HepG2 (cell line): ENCODE results near the gene AMHR2. TPM values are rescaled to one million over a fixed set of nuclear protein-coding genes. Genes with fewer than 3 reads are reported as not detected.

ENCODE experiments used
- ATAC-seq: fragments of 200-7000 bp; cut with Tn5 transposase; 3 replicates; pipeline ENCODE4 v1.9.1; 2020; ENCODE audit warnings: mild to moderate bottlenecking, moderate library complexity
- BruUV-seq: library from RNA; stranded (reverse); fragments of 400-500 nt; replicated peaks from 2 replicates; lab custom pipeline; 2021; lab: Mats Ljungman, UMichigan
- CTCF ChIA-PET: fragments of 300-600 bp; formaldehyde crosslinking; extraction: SDS; loops from one replicate; lab custom pipeline; 2021; ENCODE audit warnings: low total read pairs, inconsistent platforms, low intra/inter-chr PET ratio; lab: Yijun Ruan, JAX
- POLR2A ChIA-PET: fragments of 350-600 bp; sonication (Branson Sonifier 250); formaldehyde crosslinking; loops from one replicate; lab custom pipeline; 2020; ENCODE audit warnings: antibody characterized with exemption, inconsistent platforms; lab: Yijun Ruan, JAX
- DNase-seq: peaks from one replicate; pipeline ENCODE4 v3.0.0-alpha.2; 2015; ENCODE audit warnings: low spot score
- FAIRE-seq: peaks from 3 replicates; lab custom pipeline; 2011; peaks lifted over from hg19 to GRCh38; lab: Jason Lieb, UNC
- H2AFZ ChIP-seq: one replicate; pipeline ENCODE4 v1.6.1; 2011; ENCODE audit warnings: low read length, inconsistent platforms
- H3K27ac ChIP-seq: fragments of 300-600 bp; 3 replicates; pipeline ENCODE4 v1.8.0; 2011; ENCODE audit warnings: mixed run types, mild to moderate bottlenecking, mixed read lengths, low read length, inconsistent platforms; ENCODE audit not compliant: insufficient read depth; ENCODE audit errors: extremely low read length
- H3K27me3 ChIP-seq, 2 experiments: fragments of 200-600 bp in 1 of 2; 2 replicates in 1 of 2; 3 replicates in 1 of 2; pipeline versions ENCODE4 v1.6.0 to v1.8.0; 2011; ENCODE audit warnings: low read length in 2 of 2, mild to moderate bottlenecking in 2 of 2, moderate library complexity in 2 of 2, inconsistent platforms in 1 of 2; ENCODE audit not compliant: insufficient read depth in 2 of 2, control insufficient read depth in 1 of 2
- H3K36me3 ChIP-seq, 2 experiments: fragments of 200-600 bp in 1 of 2; replicated peaks in 1 of 2; 2 replicates in 1 of 2; 3 replicates in 1 of 2; pipeline versions ENCODE4 v1.5.1 to v1.8.0; 2011; ENCODE audit warnings: low read length in 2 of 2, inconsistent platforms in 1 of 2; ENCODE audit not compliant: insufficient read depth in 2 of 2, control insufficient read depth in 1 of 2
- H3K4me1 ChIP-seq: 2 replicates; pipeline ENCODE4 v1.5.1; 2012; ENCODE audit warnings: low read length, inconsistent platforms; ENCODE audit not compliant: insufficient read depth
- H3K4me2 ChIP-seq: 2 replicates; pipeline ENCODE4 v1.6.0; 2011; ENCODE audit warnings: low read depth, low read length, inconsistent platforms
- H3K4me3 ChIP-seq, 3 experiments: fragments of 200-600 bp in 1 of 3; sonication (generic), shearing (Covaris generic) in 1 of 3; replicated peaks in 1 of 3; 2 replicates each; pipeline ENCODE4 v1.5.1; 2011 to 2016; ENCODE audit warnings: low read length in 3 of 3, inconsistent platforms in 2 of 3, low read depth in 2 of 3, mild to moderate bottlenecking in 2 of 3, control low read depth in 1 of 3, mixed read lengths in 1 of 3; ENCODE audit not compliant: insufficient read depth in 1 of 3
- H3K79me2 ChIP-seq: one replicate; pipeline ENCODE4 v1.6.1; 2011; ENCODE audit warnings: low read length, inconsistent platforms; ENCODE audit not compliant: insufficient read depth
- H3K9ac ChIP-seq: 2 replicates; pipeline ENCODE4 v1.6.0; 2011; ENCODE audit warnings: mild to moderate bottlenecking, low read depth, low read length, inconsistent platforms; ENCODE audit not compliant: insufficient read depth
- H3K9me3 ChIP-seq: 2 replicates; pipeline ENCODE4 v1.5.1; 2012; ENCODE audit warnings: mild to moderate bottlenecking, low read length
- H4K20me1 ChIP-seq: 2 replicates; pipeline ENCODE4 v1.6.0; 2011; ENCODE audit warnings: inconsistent platforms, mild to moderate bottlenecking, low read length, moderate library complexity; ENCODE audit not compliant: insufficient read depth
- AGO1 ChIP-seq: fragments of 200-400 bp; formaldehyde crosslinking; IDR thresholded peaks from 2 replicates; pipeline ENCODE4 v1.6.1; 2017; ENCODE audit warnings: mild to moderate bottlenecking, low read depth, low read length, moderate library complexity; ENCODE audit not compliant: poor library complexity, severe bottlenecking
- ASH2L ChIP-seq: fragments of 300-600, 200-600 bp; sonication (generic); IDR thresholded peaks from 2 replicates; pipeline ENCODE4 v1.7.0; 2017; ENCODE audit warnings: low read depth, mild to moderate bottlenecking, moderate library complexity, mixed read lengths, low read length; ENCODE audit not compliant: insufficient read length
- FOSL1 ChIP-seq: sonication (generic); formaldehyde crosslinking; IDR thresholded peaks from 2 replicates; pipeline ENCODE4 v1.9.0; 2021; ENCODE audit warnings: missing genetic modification reagents, borderline replicate concordance
- HNRNPL ChIP-seq: fragments of 200-400 bp; formaldehyde crosslinking; IDR thresholded peaks from 2 replicates; pipeline ENCODE4 v1.6.1; 2017; ENCODE audit warnings: mild to moderate bottlenecking, low read depth, low read length
- KLF9 ChIP-seq: IDR thresholded peaks from 2 replicates; pipeline ENCODE4 v1.6.1; 2016; ENCODE audit warnings: low read depth
- PHF8 ChIP-seq: sonication (generic); formaldehyde crosslinking; IDR thresholded peaks from 2 replicates; pipeline ENCODE4 v1.5.0; 2020; ENCODE audit warnings: missing genetic modification reagents
- SMAD9 ChIP-seq: sonication (generic); formaldehyde crosslinking; IDR thresholded peaks from 2 replicates; pipeline ENCODE4 v1.5.1; 2020; ENCODE audit warnings: mild to moderate bottlenecking, missing genetic modification reagents
- SRSF9 ChIP-seq: fragments of 200-400 bp; formaldehyde crosslinking; IDR thresholded peaks from 2 replicates; pipeline ENCODE4 v1.6.1; 2018; ENCODE audit warnings: borderline replicate concordance, mild to moderate bottlenecking, low read depth, low read length; ENCODE audit not compliant: insufficient read depth, poor library complexity, severe bottlenecking
- TAF15 ChIP-seq: fragments of 200-400 bp; formaldehyde crosslinking; IDR thresholded peaks from one replicate; pipeline ENCODE4 v1.6.1; 2018; ENCODE audit warnings: mild to moderate bottlenecking, low read depth, low read length; ENCODE audit not compliant: poor library complexity, severe bottlenecking
- THAP11 ChIP-seq: IDR thresholded peaks from 2 replicates; pipeline ENCODE4 v1.6.1; 2016; ENCODE audit warnings: missing biosample characterization, missing genetic modification reagents
- ZNF253 ChIP-seq: sonication (generic); formaldehyde crosslinking; IDR thresholded peaks from 2 replicates; pipeline ENCODE4 v1.8.0; 2022; ENCODE audit warnings: mild to moderate bottlenecking, missing genetic modification reagents, borderline replicate concordance
- ZNF546 ChIP-seq: sonication (generic); formaldehyde crosslinking; conservative IDR thresholded peaks from 2 replicates; pipeline ENCODE4 v1.8.1; 2023; ENCODE audit warnings: mild to moderate bottlenecking, missing genetic modification reagents
- WGBS: methylation state at CpG from one replicate; pipeline ENCODE4 v1.1.6; 2017; ENCODE audit warnings: low lambda C conversion rate; 5-methylcytosine and 5-hydroxymethylcytosine counted together
- in situ Hi-C: cut with HindIII; loops from 2 replicates; pipeline ENCODE4 v1.10.0; 2017; ENCODE audit warnings: low pct_unique_long_range_greater_than_20kb; ENCODE audit not compliant: extremely low pct_ligation_motif_present
- intact Hi-C: fragments of 100-400 bp; cut with micrococcal nuclease; formaldehyde crosslinking; loops from one replicate; pipeline ENCODE4 v1.10.0; 2022; ENCODE audit not compliant: unreplicated experiment
- polyA plus RNA-seq, 8 experiments: library from polyadenylated mRNA; depleted of rRNA in 3 of 8; stranded (reverse) in 7 of 8; unstranded in 1 of 8; fragments of >200 nt; fragmentation: Illumina TruSeq in 4 of 8; extraction: Trizol in 4 of 8; gene quantifications; 2 replicates each; pipeline versions ENCODE4 v1.2.1 to v1.2.3, GENCODE V29; 2011 to 2016; ENCODE audit warnings: low read depth in 4 of 8, missing spikeins in 1 of 8, mixed read lengths in 1 of 8; ENCODE audit not compliant: insufficient read depth in 1 of 8
- total RNA-seq, 5 experiments: library from RNA; depleted of rRNA; stranded (reverse); fragments of >200 nt; fragmentation: Illumina TruSeq; extraction: Trizol; gene quantifications; 2 replicates each; pipeline ENCODE4 v1.2.3, GENCODE V29; 2016; ENCODE audit warnings: low read depth in 1 of 5
- TF ChIP-seq, protein P1 (sequence below): sonication (generic); formaldehyde crosslinking; IDR thresholded peaks from 2 replicates; pipeline ENCODE4 v1.9.0; 2021; ENCODE audit warnings: missing genetic modification reagents, mild to moderate bottlenecking, borderline replicate concordance
- TF ChIP-seq, protein P2 (sequence below): sonication (generic); formaldehyde crosslinking; conservative IDR thresholded peaks from 2 replicates; pipeline ENCODE4 v1.4.0; 2020; ENCODE audit warnings: mild to moderate bottlenecking, missing genetic modification reagents, moderate library complexity
- TF ChIP-seq, protein P3 (sequence below): sonication (generic); formaldehyde crosslinking; IDR thresholded peaks from 2 replicates; pipeline ENCODE4 v1.5.1; 2020; ENCODE audit warnings: mild to moderate bottlenecking, missing genetic modification reagents, moderate library complexity

Gene AMHR2
- total and polyA plus RNA-seq, 2 of the 13 experiments (the other 11 are each of a cell fraction or from before 2014, with no cell fraction given): 0.24 to 0.58 TPM

DNA sequence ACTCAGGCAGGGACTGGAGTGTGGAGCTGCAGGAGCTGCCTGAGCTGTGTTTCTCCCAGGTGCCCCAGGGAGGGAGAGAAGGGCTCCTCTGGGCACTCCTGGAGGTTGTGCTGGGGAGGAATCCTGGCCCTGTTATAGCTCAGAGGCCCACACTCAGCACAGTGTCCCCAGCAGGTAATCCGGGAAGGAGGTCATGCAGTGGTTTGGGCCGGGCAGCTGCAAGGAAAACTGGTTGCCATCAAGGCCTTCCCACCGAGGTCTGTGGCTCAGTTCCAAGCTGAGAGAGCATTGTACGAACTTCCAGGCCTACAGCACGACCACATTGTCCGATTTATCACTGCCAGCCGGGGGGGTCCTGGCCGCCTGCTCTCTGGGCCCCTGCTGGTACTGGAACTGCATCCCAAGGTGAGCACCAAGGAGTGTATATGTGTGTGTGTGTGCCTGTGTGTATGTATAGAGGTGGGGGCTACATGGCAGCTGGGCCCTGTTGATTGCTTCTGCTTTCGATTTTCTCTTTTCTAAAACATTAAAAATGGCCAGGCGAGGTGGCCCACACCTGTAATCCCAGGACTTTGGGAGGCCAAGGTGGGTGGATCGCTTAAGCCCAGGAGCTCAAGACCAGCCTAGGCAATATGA, 2.0 kb downstream of the AMHR2 start:
- WGBS: 52% methylated on average over 6 of the region's 11 CpGs
- in situ Hi-C loops: no loop called here
- Histone ChIP-seq H3K9ac (peak overlapping the region; percentile 61), H3K36me3 (no peaks in the 10 kb centered on the region), H3K4me1 (peaks cover 54% of the 10 kb centered on the region), H3K4me2 (peak overlapping the region; percentile 67), H3K9me3 (no peaks in the 10 kb centered on the region), H4K20me1 (no peaks in the 10 kb centered on the region), H3K27ac (no peak overlapping the region), H3K4me3 (peak overlapping the region in 2 of 3 experiments; percentile 25 to 56; a peak in 3 of 6 replicates), H3K27me3 (0 out of 5 replicates have a peak, but pooled peaks cover 0 to 4% of the 10 kb centered on the region in 2 experiments), H2AFZ (peak overlapping the region; percentile 77), H3K79me2 (no peaks in the 10 kb centered on the region)
- DNase-seq (no peak), FAIRE-seq (no peak), ATAC-seq (peak; percentile 60)
- ChIA-PET POLR2A (interaction anchor here (1.0 to 1.7 kb wide), 3 partner anchors 16 to 104 kb away, joined by 4 to 12 read pairs (median 8); partner anchors contain the start of genes AAAS and PRR13), CTCF (no interaction called here)
- no TSS peak for BruUV-seq
- intact Hi-C loops: no loop called here
- TF ChIP-seq ZNF546 (no peak), ZNF253 (CRISPR knock-in tag) (no peak), KLF9 (no peak), HNRNPL (no peak), AGO1 (no peak), SMAD9 (CRISPR knock-in tag) (no peak), SRSF9 (no peak), ASH2L (no peak), THAP11 (CRISPR knock-in tag) (no peak), TAF15 (no peak), FOSL1 (CRISPR knock-in tag) (no peak), PHF8 (CRISPR knock-in tag) (peak; percentile 28; the same call in 1 of the 2 replicates)
- TF ChIP-seq, protein P1, sequence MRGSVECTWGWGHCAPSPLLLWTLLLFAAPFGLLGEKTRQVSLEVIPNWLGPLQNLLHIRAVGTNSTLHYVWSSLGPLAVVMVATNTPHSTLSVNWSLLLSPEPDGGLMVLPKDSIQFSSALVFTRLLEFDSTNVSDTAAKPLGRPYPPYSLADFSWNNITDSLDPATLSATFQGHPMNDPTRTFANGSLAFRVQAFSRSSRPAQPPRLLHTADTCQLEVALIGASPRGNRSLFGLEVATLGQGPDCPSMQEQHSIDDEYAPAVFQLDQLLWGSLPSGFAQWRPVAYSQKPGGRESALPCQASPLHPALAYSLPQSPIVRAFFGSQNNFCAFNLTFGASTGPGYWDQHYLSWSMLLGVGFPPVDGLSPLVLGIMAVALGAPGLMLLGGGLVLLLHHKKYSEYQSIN (CRISPR knock-in tag): no peak
- TF ChIP-seq, protein P2, sequence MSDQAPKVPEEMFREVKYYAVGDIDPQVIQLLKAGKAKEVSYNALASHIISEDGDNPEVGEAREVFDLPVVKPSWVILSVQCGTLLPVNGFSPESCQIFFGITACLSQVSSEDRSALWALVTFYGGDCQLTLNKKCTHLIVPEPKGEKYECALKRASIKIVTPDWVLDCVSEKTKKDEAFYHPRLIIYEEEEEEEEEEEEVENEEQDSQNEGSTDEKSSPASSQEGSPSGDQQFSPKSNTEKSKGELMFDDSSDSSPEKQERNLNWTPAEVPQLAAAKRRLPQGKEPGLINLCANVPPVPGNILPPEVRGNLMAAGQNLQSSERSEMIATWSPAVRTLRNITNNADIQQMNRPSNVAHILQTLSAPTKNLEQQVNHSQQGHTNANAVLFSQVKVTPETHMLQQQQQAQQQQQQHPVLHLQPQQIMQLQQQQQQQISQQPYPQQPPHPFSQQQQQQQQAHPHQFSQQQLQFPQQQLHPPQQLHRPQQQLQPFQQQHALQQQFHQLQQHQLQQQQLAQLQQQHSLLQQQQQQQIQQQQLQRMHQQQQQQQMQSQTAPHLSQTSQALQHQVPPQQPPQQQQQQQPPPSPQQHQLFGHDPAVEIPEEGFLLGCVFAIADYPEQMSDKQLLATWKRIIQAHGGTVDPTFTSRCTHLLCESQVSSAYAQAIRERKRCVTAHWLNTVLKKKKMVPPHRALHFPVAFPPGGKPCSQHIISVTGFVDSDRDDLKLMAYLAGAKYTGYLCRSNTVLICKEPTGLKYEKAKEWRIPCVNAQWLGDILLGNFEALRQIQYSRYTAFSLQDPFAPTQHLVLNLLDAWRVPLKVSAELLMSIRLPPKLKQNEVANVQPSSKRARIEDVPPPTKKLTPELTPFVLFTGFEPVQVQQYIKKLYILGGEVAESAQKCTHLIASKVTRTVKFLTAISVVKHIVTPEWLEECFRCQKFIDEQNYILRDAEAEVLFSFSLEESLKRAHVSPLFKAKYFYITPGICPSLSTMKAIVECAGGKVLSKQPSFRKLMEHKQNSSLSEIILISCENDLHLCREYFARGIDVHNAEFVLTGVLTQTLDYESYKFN (CRISPR knock-in tag): no peak
- TF ChIP-seq, protein P3, sequence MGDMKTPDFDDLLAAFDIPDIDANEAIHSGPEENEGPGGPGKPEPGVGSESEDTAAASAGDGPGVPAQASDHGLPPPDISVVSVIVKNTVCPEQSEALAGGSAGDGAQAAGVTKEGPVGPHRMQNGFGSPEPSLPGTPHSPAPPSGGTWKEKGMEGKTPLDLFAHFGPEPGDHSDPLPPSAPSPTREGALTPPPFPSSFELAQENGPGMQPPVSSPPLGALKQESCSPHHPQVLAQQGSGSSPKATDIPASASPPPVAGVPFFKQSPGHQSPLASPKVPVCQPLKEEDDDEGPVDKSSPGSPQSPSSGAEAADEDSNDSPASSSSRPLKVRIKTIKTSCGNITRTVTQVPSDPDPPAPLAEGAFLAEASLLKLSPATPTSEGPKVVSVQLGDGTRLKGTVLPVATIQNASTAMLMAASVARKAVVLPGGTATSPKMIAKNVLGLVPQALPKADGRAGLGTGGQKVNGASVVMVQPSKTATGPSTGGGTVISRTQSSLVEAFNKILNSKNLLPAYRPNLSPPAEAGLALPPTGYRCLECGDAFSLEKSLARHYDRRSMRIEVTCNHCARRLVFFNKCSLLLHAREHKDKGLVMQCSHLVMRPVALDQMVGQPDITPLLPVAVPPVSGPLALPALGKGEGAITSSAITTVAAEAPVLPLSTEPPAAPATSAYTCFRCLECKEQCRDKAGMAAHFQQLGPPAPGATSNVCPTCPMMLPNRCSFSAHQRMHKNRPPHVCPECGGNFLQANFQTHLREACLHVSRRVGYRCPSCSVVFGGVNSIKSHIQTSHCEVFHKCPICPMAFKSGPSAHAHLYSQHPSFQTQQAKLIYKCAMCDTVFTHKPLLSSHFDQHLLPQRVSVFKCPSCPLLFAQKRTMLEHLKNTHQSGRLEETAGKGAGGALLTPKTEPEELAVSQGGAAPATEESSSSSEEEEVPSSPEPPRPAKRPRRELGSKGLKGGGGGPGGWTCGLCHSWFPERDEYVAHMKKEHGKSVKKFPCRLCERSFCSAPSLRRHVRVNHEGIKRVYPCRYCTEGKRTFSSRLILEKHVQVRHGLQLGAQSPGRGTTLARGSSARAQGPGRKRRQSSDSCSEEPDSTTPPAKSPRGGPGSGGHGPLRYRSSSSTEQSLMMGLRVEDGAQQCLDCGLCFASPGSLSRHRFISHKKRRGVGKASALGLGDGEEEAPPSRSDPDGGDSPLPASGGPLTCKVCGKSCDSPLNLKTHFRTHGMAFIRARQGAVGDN (CRISPR knock-in tag): peak; percentile 58
